OCI-LY7 (cell line): ENCODE results near the gene NUDT22. TPM values are rescaled to one million over a fixed set of nuclear protein-coding genes. Genes with fewer than 3 reads are reported as not detected.

ENCODE experiments used
- BruUV-seq: library from RNA; stranded (reverse); fragments of 400-500 nt; replicated peaks from 2 replicates; lab custom pipeline; 2021; lab: Mats Ljungman, UMichigan
- CTCF ChIA-PET: fragments of 300-600 bp; sonication (Branson Sonifier 250); formaldehyde crosslinking; loops from one replicate; lab custom pipeline; 2022; ENCODE audit warnings: antibody characterized with exemption; ENCODE audit not compliant: unreplicated experiment; lab: Charles Lee
- POLR2A ChIA-PET: fragments of 300-600 bp; sonication (Branson Sonifier 250); formaldehyde crosslinking; loops from one replicate; lab custom pipeline; 2022; ENCODE audit warnings: antibody characterized with exemption; lab: Charles Lee
- DNase-seq: peaks from one replicate; pipeline ENCODE4 v3.0.0-alpha.2; 2015; ENCODE audit warnings: low spot score
- H2AFZ ChIP-seq: fragments of 200-600 bp; sonication (generic), shearing (Covaris generic); 2 replicates; pipeline ENCODE4 v1.6.1; 2014; ENCODE audit warnings: mild to moderate bottlenecking, antibody characterized with exemption, low read length, moderate library complexity
- H3K27ac ChIP-seq: fragments of 200-600 bp; sonication (generic); 2 replicates; pipeline ENCODE4 v1.5.1; 2014; ENCODE audit warnings: mixed run types, low read depth, mild to moderate bottlenecking, moderate library complexity, low read length, inconsistent platforms; ENCODE audit not compliant: poor library complexity, severe bottlenecking
- H3K36me3 ChIP-seq: fragments of 200-600 bp; sonication (generic); 2 replicates; pipeline ENCODE4 v1.6.1; 2014; ENCODE audit warnings: mild to moderate bottlenecking, antibody characterized with exemption, low read length, moderate library complexity, mixed read lengths; ENCODE audit not compliant: insufficient read depth
- H3K4me1 ChIP-seq: fragments of 200-600 bp; sonication (generic); 2 replicates; pipeline ENCODE4 v1.5.1; 2014; ENCODE audit warnings: mild to moderate bottlenecking, low read length; ENCODE audit not compliant: insufficient read depth, poor library complexity, severe bottlenecking
- H3K4me2 ChIP-seq: fragments of 200-600 bp; sonication (generic); 2 replicates; pipeline ENCODE4 v1.6.1; 2014; ENCODE audit warnings: mild to moderate bottlenecking, low read length
- H3K4me3 ChIP-seq: fragments of 200-600 bp; sonication (generic); 2 replicates; pipeline ENCODE4 v1.5.1; 2014; ENCODE audit warnings: mild to moderate bottlenecking, low read depth, low read length; ENCODE audit not compliant: poor library complexity, severe bottlenecking
- H3K79me2 ChIP-seq: fragments of 200-600 bp; sonication (generic); 2 replicates; pipeline ENCODE4 v1.6.1; 2016; ENCODE audit warnings: low read depth, mild to moderate bottlenecking, low read length, moderate library complexity, mixed read lengths; ENCODE audit not compliant: insufficient read depth
- H3K9me2 ChIP-seq: fragments of 200-600 bp; sonication (generic); 2 replicates; pipeline ENCODE4 v1.6.1; 2016; ENCODE audit warnings: mild to moderate bottlenecking, low read length, mixed read lengths; ENCODE audit not compliant: insufficient read depth
- H3K9me3 ChIP-seq: fragments of 200-600 bp; sonication (generic); 2 replicates; pipeline ENCODE4 v1.6.1; 2014; ENCODE audit warnings: mild to moderate bottlenecking, mixed run types, low read length, mixed read lengths
- H4K20me1 ChIP-seq: fragments of 200-600 bp; sonication (generic); 2 replicates; pipeline ENCODE4 v1.6.1; 2014; ENCODE audit warnings: mild to moderate bottlenecking, antibody characterized with exemption, low read length, moderate library complexity, mixed read lengths; ENCODE audit not compliant: insufficient read depth
- CTCF ChIP-seq: fragments of 200-600 bp; sonication (generic); conservative IDR thresholded peaks from 2 replicates; pipeline ENCODE4 v1.5.1; 2014; ENCODE audit warnings: mild to moderate bottlenecking, antibody characterized with exemption, low read length, moderate library complexity, mixed read lengths
- EZH2phosphoT487 ChIP-seq: fragments of 200-600 bp; sonication (generic); IDR thresholded peaks from 2 replicates; pipeline ENCODE4 v1.6.1; 2018; ENCODE audit warnings: low read depth, borderline replicate concordance, mild to moderate bottlenecking, mixed run types, antibody characterized with exemption, low read length, moderate library complexity, mixed read lengths
- intact Hi-C: fragments of 100-400 bp; cut with micrococcal nuclease; formaldehyde crosslinking; loops from one replicate; pipeline ENCODE4 v1.10.0; 2022; ENCODE audit not compliant: unreplicated experiment
- total RNA-seq, 2 experiments: library from RNA; depleted of rRNA in 1 of 2; stranded (reverse); fragments of >200 nt in 1 of 2; shearing (Covaris generic) in 1 of 2; gene quantifications; 2 replicates each; pipeline ENCODE4 v1.2.3, GENCODE V29; 2014 to 2022

NUDT22 gene
- total RNA-seq, 2 experiments from 2014 or later = 81.4 to 98.4 TPM

GRCh38 chr11:64239662-64240434 is 13.8 kb downstream of the NUDT22 start:
- ChIA-PET CTCF (interaction anchor here (1.9 kb wide), 1 partner anchor 33 kb away, joined by 9 read pairs; the partner anchor contains the start of gene FERMT3), POLR2A (interaction anchor here (0.6 to 2.2 kb wide), 3 partner anchors 33 to 620 kb away, joined by 3 to 27 read pairs (median 5); partner anchors contain the start of gene FERMT3)
- Histone ChIP-seq H4K20me1 (no peaks in the 10 kb centered on the region), H3K79me2 (peaks cover 13% of the 10 kb centered on the region; the same call in 1 of the 2 replicates), H3K4me1 (peaks cover 52% of the 10 kb centered on the region), H3K36me3 (peaks cover 43% of the 10 kb centered on the region), H3K9me2 (no peaks in the 10 kb centered on the region), H3K27ac (peak overlapping the region; percentile 91), H2AFZ (no peak overlapping the region), H3K4me3 (peak overlapping the region; percentile 81), H3K4me2 (peak overlapping the region; percentile 92), H3K9me3 (no peaks in the 10 kb centered on the region)
- intact Hi-C loops = loop anchor here (1.0 to 2.0 kb wide), 4 partner anchors 10 to 65 kb away; partner anchors contain the start of genes DNAJC4, ESRRA, FERMT3 and STIP1
- no peak for TF ChIP-seq EZH2phosphoT487
- peak; percentile 77 for DNase-seq
- BruUV-seq = no TSS peak

DNA sequence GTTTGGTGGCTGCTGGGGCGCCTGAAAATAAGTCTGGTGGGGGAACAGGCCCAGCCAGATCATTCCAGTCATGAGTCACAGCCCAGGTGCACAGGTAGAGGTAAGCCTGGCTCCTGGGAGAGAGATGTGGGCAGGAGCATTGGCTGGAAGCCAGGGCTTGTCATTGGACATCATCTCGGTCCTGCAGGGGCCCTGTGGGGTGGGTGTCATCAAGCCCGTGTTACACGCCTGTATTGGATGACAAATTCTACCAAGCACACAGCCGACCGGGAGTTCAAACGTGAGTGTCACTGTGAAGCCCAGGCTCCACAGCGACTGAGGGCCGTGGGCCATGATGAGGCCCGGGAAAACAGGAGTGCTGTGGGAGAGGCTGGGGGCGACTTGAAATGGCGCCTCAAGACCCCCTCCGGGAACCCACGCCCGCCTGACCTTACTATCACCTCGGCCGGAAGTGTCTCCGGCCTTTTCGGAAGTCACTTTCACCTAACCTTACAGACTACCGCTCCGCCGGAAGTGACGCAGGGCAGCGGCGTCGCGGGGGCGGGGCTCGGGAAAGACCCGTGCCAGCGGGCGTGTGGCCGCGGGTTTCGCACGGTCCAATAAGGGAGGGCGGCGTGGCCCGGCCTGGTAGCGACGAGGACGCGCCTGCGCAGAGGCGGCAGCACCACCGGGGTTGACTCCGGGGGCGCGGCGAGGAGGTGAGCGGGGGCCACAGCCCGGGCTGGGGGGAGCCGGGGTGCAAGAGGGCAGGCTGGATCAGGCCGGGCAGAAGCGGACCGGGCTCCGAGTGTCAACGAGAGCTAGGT is 14.6 kb downstream of the NUDT22 start, which contains the start of gene FKBP2:
FKBP2 (plus strand) TSS at position 661 of the 806 bp plus-strand sequence. CDS start 1,293 bp downstream, outside the sequence.
- peaks cover 49% of the 10 kb centered on the region for H3K4me1 ChIP-seq
- H2AFZ ChIP-seq = no peak within 1 kb of the TSS; the same call in 1 of the 2 replicates
- POLR2A ChIA-PET = interaction anchor here (0.7 to 2.5 kb wide), 7 partner anchors 8 to 77 kb away, joined by 3 to 27 read pairs (median 6); partner anchors contain the start of genes FERMT3, NUDT22, PRDX5 and TRMT112
- no peaks in the 10 kb centered on the region for H4K20me1 ChIP-seq
- peak within 1 kb of the TSS; percentile 98 for H3K4me2 ChIP-seq
- TSS peak; percentile 97 for BruUV-seq
- H3K4me3 ChIP-seq = peak within 1 kb of the TSS; percentile 81
- H3K27ac ChIP-seq = peak within 1 kb of the TSS; percentile 91
- H3K9me2 ChIP-seq = no peaks in the 10 kb centered on the region
- H3K79me2 ChIP-seq = peaks cover 21% of the 10 kb centered on the region
- H3K9me3 ChIP-seq = no peaks in the 10 kb centered on the region
- intact Hi-C loops = loop anchor here (1.0 to 2.0 kb wide), 4 partner anchors 10 to 64 kb away; partner anchors contain the start of genes DNAJC4, ESRRA, FERMT3 and STIP1
- peak; percentile 98 for DNase-seq
- CTCF ChIA-PET = interaction anchor here (0.6 to 0.9 kb wide), 4 partner anchors 35 to 1372 kb away, joined by 3 to 4 read pairs (median 3); no protein-coding TSS in a partner anchor
- TF ChIP-seq EZH2phosphoT487 = no peak
- TF ChIP-seq CTCF = no peak
- peaks cover 47% of the 10 kb centered on the region for H3K36me3 ChIP-seq

DNA sequence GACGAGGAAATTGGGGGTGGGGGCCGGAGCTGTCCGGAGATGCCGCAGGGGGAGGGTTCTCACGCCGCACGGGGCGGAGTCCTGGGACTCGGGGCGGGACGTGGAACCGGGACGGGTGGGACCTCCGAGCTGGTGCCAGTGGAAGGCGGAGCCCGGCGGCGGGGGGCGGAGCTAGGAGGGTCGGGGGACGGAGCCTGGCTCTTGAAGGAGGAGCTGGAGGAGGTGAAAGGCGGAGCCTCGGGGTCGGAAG is 15.1 kb downstream of the NUDT22 start:
- Histone ChIP-seq H3K4me2 (peak overlapping the region; percentile 92), H4K20me1 (no peaks in the 10 kb centered on the region), H2AFZ (no peak overlapping the region; the same call in 1 of the 2 replicates), H3K79me2 (peaks cover 26% of the 10 kb centered on the region), H3K9me3 (no peaks in the 10 kb centered on the region), H3K4me3 (peak overlapping the region; percentile 81), H3K36me3 (peaks cover 47% of the 10 kb centered on the region), H3K27ac (peak overlapping the region; percentile 91), H3K9me2 (no peaks in the 10 kb centered on the region), H3K4me1 (peaks cover 46% of the 10 kb centered on the region)
- TF ChIP-seq CTCF (no peak), EZH2phosphoT487 (no peak)
- no peak for DNase-seq
- intact Hi-C loops = loop anchor here (2.0 kb wide), 3 partner anchors 34 to 64 kb away; partner anchors contain the start of genes ESRRA, FERMT3 and STIP1
- ChIA-PET POLR2A (interaction anchor here (0.7 to 2.5 kb wide), 7 partner anchors 8 to 77 kb away, joined by 3 to 27 read pairs (median 6); partner anchors contain the start of genes FERMT3, NUDT22, PRDX5 and TRMT112), CTCF (interaction anchor here (0.6 to 0.9 kb wide), 4 partner anchors 36 to 1372 kb away, joined by 3 to 4 read pairs (median 3); no protein-coding TSS in a partner anchor)
- BruUV-seq = no TSS peak
